K562 (cell line): ENCODE data around the gene ARMH1. TPM values are rescaled to one million over a fixed set of nuclear protein-coding genes. Genes with fewer than 3 reads are reported as not detected.

Experiments used
- CAMTA2 ChIP-seq: fragments of 250-450 bp; sonication (Bioruptor Pico); conservative IDR thresholded peaks from 2 replicates; pipeline ENCODE4 v1.5.1; 2022
- CBX3 ChIP-seq, 2 experiments: IDR thresholded peaks; 1 replicate in 1 of 2; 2 replicates in 1 of 2; pipeline ENCODE4 v1.6.1; 2012; ENCODE audit warnings: inconsistent platforms in 2 of 2, low read length in 2 of 2, borderline replicate concordance in 1 of 2, control low read depth in 1 of 2
- CTCFL ChIP-seq: IDR thresholded peaks from 2 replicates; pipeline ENCODE4 v1.6.1; 2011; ENCODE audit warnings: borderline replicate concordance, low read depth, mild to moderate bottlenecking, moderate library complexity, low read length; ENCODE audit not compliant: insufficient read depth, poor library complexity, severe bottlenecking
- FOXM1 ChIP-seq, 2 experiments: fragments of 450-650 bp in 1 of 2; sonication (generic) in 1 of 2; formaldehyde crosslinking in 1 of 2; IDR thresholded peaks; 2 replicates each; pipeline versions ENCODE4 v1.6.1 to v1.9.0; 2017 to 2022; ENCODE audit warnings: low read depth in 2 of 2, mild to moderate bottlenecking in 2 of 2, missing genetic modification reagents in 1 of 2, moderate library complexity in 1 of 2
- GTF2B ChIP-seq: IDR thresholded peaks from 2 replicates; pipeline ENCODE4 v1.6.1; 2011; ENCODE audit not compliant: insufficient read length; ENCODE audit errors: extremely low read depth
- ILK ChIP-seq: fragments of 450-650 bp; IDR thresholded peaks from 2 replicates; pipeline ENCODE4 v1.6.1; 2016; ENCODE audit warnings: missing genetic modification characterization, low read depth, mild to moderate bottlenecking, missing compliant biosample characterization, moderate library complexity, borderline replicate concordance
- JUND ChIP-seq, 2 experiments: IDR thresholded peaks; 2 replicates in 1 of 2; 3 replicates in 1 of 2; pipeline ENCODE4 v1.6.1; 2011; ENCODE audit warnings: borderline replicate concordance in 2 of 2, low read depth in 2 of 2, low read length in 2 of 2, improper control_type of control experiment in 1 of 2, missing biosample characterization in 1 of 2, missing genetic modification characterization in 1 of 2, missing genetic modification reagents in 1 of 2
- MYC ChIP-seq, 2 experiments: fragments of 250-450 bp in 1 of 2; sonication (Bioruptor Pico) in 1 of 2; IDR thresholded peaks; 2 replicates each; pipeline versions ENCODE4 v1.5.1 to v1.6.1; 2012 to 2021; ENCODE audit warnings: low read depth in 2 of 2, borderline replicate concordance in 1 of 2, improper control_type of control experiment in 1 of 2, low read length in 1 of 2, mild to moderate bottlenecking in 1 of 2, moderate library complexity in 1 of 2
- NEUROD1 ChIP-seq: fragments of 150-350 bp; IDR thresholded peaks from 2 replicates; pipeline ENCODE4 v1.6.1; 2014; ENCODE audit warnings: borderline replicate concordance, low read length, low read depth; ENCODE audit not compliant: partially characterized antibody
- PATZ1 ChIP-seq: fragments of 250-450 bp; sonication (Bioruptor Pico); IDR thresholded peaks from 2 replicates; pipeline ENCODE4 v1.5.0; 2020; ENCODE audit warnings: mild to moderate bottlenecking, borderline replicate concordance
- POLR2A ChIP-seq: fragments of 450-650 bp; conservative IDR thresholded peaks from 2 replicates; pipeline ENCODE4 v1.6.1; 2016
- SP1 ChIP-seq: sonication (generic); formaldehyde crosslinking; IDR thresholded peaks from 2 replicates; pipeline ENCODE4 v1.8.1; 2022; ENCODE audit warnings: mild to moderate bottlenecking, missing genetic modification reagents
- YBX1 ChIP-seq: fragments of 450-650 bp; IDR thresholded peaks from 2 replicates; pipeline ENCODE4 v1.7.1; 2016; ENCODE audit warnings: mild to moderate bottlenecking
- ZBTB33 ChIP-seq: sonication (generic); formaldehyde crosslinking; IDR thresholded peaks from 2 replicates; pipeline ENCODE4 v1.8.1; 2023; ENCODE audit warnings: mild to moderate bottlenecking, missing genetic modification reagents
- ZBTB5 ChIP-seq: fragments of 450-650 bp; IDR thresholded peaks from 2 replicates; pipeline ENCODE4 v1.6.1; 2017; ENCODE audit warnings: antibody characterized with exemption
- ZNF584 ChIP-seq: fragments of 200-800 bp; sonication (Bioruptor generic); IDR thresholded peaks from 2 replicates; pipeline ENCODE4 v1.6.1; 2016; ENCODE audit warnings: low read depth, mild to moderate bottlenecking, missing genetic modification characterization, missing compliant biosample characterization
- polyA plus RNA-seq, 8 experiments: library from polyadenylated mRNA; depleted of rRNA in 4 of 8; stranded (reverse) in 5 of 8; unstranded in 3 of 8; fragments of >200 nt; fragmentation: Nextera tagmentation in 2 of 8; fragmentation: Illumina TruSeq in 1 of 8; extraction: Ambion mirVana in 2 of 8; extraction: Trizol in 1 of 8; gene quantifications; 2 replicates each; pipeline versions ENCODE4 v1.2.1 to v1.2.3, GENCODE V29; 2011 to 2014; ENCODE audit warnings: inconsistent platforms in 1 of 8, missing spikeins in 1 of 8
- total RNA-seq, 7 experiments: library from RNA; depleted of rRNA in 6 of 7; stranded (reverse); fragments of >200 nt in 6 of 7; fragmentation: Illumina TruSeq in 2 of 7; extraction: Trizol in 2 of 7; gene quantifications; 2 replicates each; pipeline versions ENCODE4 v1.2.1 to v1.2.3, GENCODE V29; 2011 to 2021; ENCODE audit warnings: low replicate concordance in 1 of 7

ARMH1 gene
- total and polyA plus RNA-seq, 9 of the 15 experiments (the other 6 are each of a cell fraction or from before 2014, with no cell fraction given): 0.41 TPM; not detected in 8

GRCh38 chr1:44677201-44677766 is 2.8 kb downstream of the ARMH1 start (continued):
- TF ChIP-seq ZBTB5 (no peak), PATZ1 (CRISPR knock-in tag) (no peak), CBX3 (IDR thresholded peaks at IDR 0.05; ENCODE audit: borderline replicate concordance in 1 of 2, low read length in 2 of 2) (0 out of 3 replicates have a peak, but pooled peaks of 1 of the 2 experiments have one; percentile 3), POLR2A (no peak), ILK (tag) (no peak), GTF2B (no peak), CAMTA2 (CRISPR knock-in tag) (no peak), NEUROD1 (no peak), YBX1 (no peak), ZBTB33 (CRISPR knock-in tag) (no peak), SP1 (CRISPR knock-in tag) (no peak), CTCFL (peak; percentile 73), JUND (IDR thresholded peaks at IDR 0.05; ENCODE audit: borderline replicate concordance, low read depth, low read length) (peak; percentile 32; the same call in 1 of the 2 replicates), JUND (tag; IDR thresholded peaks at IDR 0.05; ENCODE audit: borderline replicate concordance, low read depth, low read length) (no peak; the same call in 2 of the 3 replicates), MYC (IDR thresholded peaks at IDR 0.05; ENCODE audit: low read depth, low read length) (no peak), MYC (CRISPR knock-in tag; IDR thresholded peaks at IDR 0.05; ENCODE audit: borderline replicate concordance, low read depth) (no peak), FOXM1 (IDR thresholded peaks at IDR 0.05; ENCODE audit: low read depth) (no peak), FOXM1 (CRISPR knock-in tag; IDR thresholded peaks at IDR 0.05; ENCODE audit: low read depth) (no peak), ZNF584 (CRISPR knock-in tag) (0 out of 2 replicates have a peak, but pooled peaks have one; percentile 16)
